Measurements from ENCODE around the gene PARD3.

The PARD3 gene

GRCh38 chr10:34316154-34316553 is 498.9 kb downstream of the PARD3 start:
- DNase-seq = no peak

- DNase-seq = no peak
These were observed 500.6 kb downstream of the PARD3 start for GRCh38 chr10:34314457-34314856.

- DNase-seq = no peak
These were observed 501.2 kb downstream of the PARD3 start for GRCh38 chr10:34313888-34314287.

- DNase-seq = no peak
These were observed 501.7 kb downstream of the PARD3 start for GRCh38 chr10:34313353-34313752.

GRCh38 chr10:34311679-34312078 is 503.4 kb downstream of the PARD3 start:
- DNase-seq = no peak

- no peak for DNase-seq
These were observed 504.9 kb downstream of the PARD3 start for GRCh38 chr10:34310234-34310633.

- peak; percentile 30 for DNase-seq
These were observed 509.9 kb downstream of the PARD3 start for GRCh38 chr10:34305189-34305588.

- no peak for DNase-seq
These were observed 512.1 kb downstream of the PARD3 start for GRCh38 chr10:34303022-34303421.

GRCh38 chr10:34299105-34299611 is 515.9 kb downstream of the PARD3 start:
- no peak for DNase-seq

- no peak for DNase-seq
These were observed 516.7 kb downstream of the PARD3 start for GRCh38 chr10:34298346-34298818.

GRCh38 chr10:34297541-34298345 is 517.4 kb downstream of the PARD3 start:
- no peak for DNase-seq

GRCh38 chr10:34295142-34295548 is 520.0 kb downstream of the PARD3 start:
- DNase-seq = no peak

- no peak for DNase-seq
These were observed 521.0 kb downstream of the PARD3 start for GRCh38 chr10:34294137-34294536.

GRCh38 chr10:34292675-34293074 is 522.4 kb downstream of the PARD3 start:
- no peak for DNase-seq

- DNase-seq = no peak
These were observed 522.9 kb downstream of the PARD3 start for GRCh38 chr10:34292194-34292565.

GRCh38 chr10:34291466-34292193 is 523.5 kb downstream of the PARD3 start:
- DNase-seq = no peak

- DNase-seq = no peak
These were observed 524.5 kb downstream of the PARD3 start for GRCh38 chr10:34290412-34291081.

GRCh38 chr10:34288634-34289033 is 526.5 kb downstream of the PARD3 start:
- no peak for DNase-seq

GRCh38 chr10:34286136-34286739 is 528.9 kb downstream of the PARD3 start:
- no peak for DNase-seq

- DNase-seq = no peak
These were observed 533.2 kb downstream of the PARD3 start for GRCh38 chr10:34281661-34282582.

- no peak for DNase-seq
These were observed 534.3 kb downstream of the PARD3 start for GRCh38 chr10:34280599-34281374.

Data from 8988T (cell line).